Neuronal stem cell (in vitro differentiated cells): ENCODE results near the gene CAPZB.

Experiments
- DNase-seq: peaks from one replicate; pipeline ENCODE4 v3.0.0-alpha.2; 2013; ENCODE audit warnings: low spot score
- H2AFZ ChIP-seq: one replicate; pipeline ENCODE4 v1.6.1; 2013; ENCODE audit warnings: mild to moderate bottlenecking, low read length, inconsistent platforms
- H2AK5ac ChIP-seq: 2 replicates; pipeline ENCODE4 v1.6.1; 2013; ENCODE audit warnings: low read depth, mild to moderate bottlenecking, inconsistent platforms, low read length, moderate library complexity, mixed read lengths
- H2BK120ac ChIP-seq: 2 replicates; pipeline ENCODE4 v1.6.1; 2013; ENCODE audit warnings: low read depth, mild to moderate bottlenecking, inconsistent platforms, low read length, moderate library complexity, mixed read lengths
- H2BK12ac ChIP-seq: one replicate; pipeline ENCODE4 v1.6.1; 2013; ENCODE audit warnings: low read length, inconsistent platforms
- H2BK15ac ChIP-seq: 2 replicates; pipeline ENCODE4 v1.6.1; 2013; ENCODE audit warnings: mild to moderate bottlenecking, low read length, inconsistent platforms, mixed read lengths
- H2BK5ac ChIP-seq: one replicate; pipeline ENCODE4 v1.6.1; 2013; ENCODE audit warnings: inconsistent platforms, mild to moderate bottlenecking, low read length, moderate library complexity
- H3K14ac ChIP-seq: one replicate; pipeline ENCODE4 v1.6.1; 2013; ENCODE audit warnings: low read length, inconsistent platforms
- H3K18ac ChIP-seq: 2 replicates; pipeline ENCODE4 v1.6.1; 2013; ENCODE audit warnings: low read length, inconsistent platforms
- H3K23ac ChIP-seq: 2 replicates; pipeline ENCODE4 v1.6.1; 2013; ENCODE audit warnings: low read depth, mild to moderate bottlenecking, mixed read lengths, low read length, inconsistent platforms; ENCODE audit not compliant: poor library complexity
- H3K27ac ChIP-seq: replicated peaks from 3 replicates; pipeline ENCODE4 v1.5.1; 2013; ENCODE audit warnings: low read length, inconsistent platforms
- H3K27me3 ChIP-seq, 3 experiments: 2 replicates each; pipeline ENCODE4 v1.6.1; 2013; ENCODE audit warnings: low read length in 3 of 3, mild to moderate bottlenecking in 2 of 3, inconsistent platforms in 1 of 3, low read depth in 1 of 3, mixed read lengths in 1 of 3, moderate library complexity in 1 of 3; ENCODE audit not compliant: control insufficient read depth in 3 of 3, insufficient read depth in 3 of 3
- H3K36me3 ChIP-seq, 2 donors: replicated peaks in 1 of 2; 2 replicates each; pipeline ENCODE4 v1.6.1; 2013; ENCODE audit warnings: low read length in 2 of 2; ENCODE audit not compliant: control insufficient read depth in 2 of 2, insufficient read depth in 2 of 2
- H3K4ac ChIP-seq: 2 replicates; pipeline ENCODE4 v1.6.1; 2013; ENCODE audit warnings: inconsistent platforms, mild to moderate bottlenecking, low read length, moderate library complexity
- H3K4me1 ChIP-seq, 2 donors: 1 replicate in 1 of 2; 2 replicates in 1 of 2; pipeline ENCODE4 v1.6.1; 2013; ENCODE audit warnings: low read length in 2 of 2, low read depth in 1 of 2; ENCODE audit not compliant: control insufficient read depth in 2 of 2, insufficient read depth in 1 of 2
- H3K4me2 ChIP-seq: one replicate; pipeline ENCODE4 v1.6.1; 2013; ENCODE audit warnings: mild to moderate bottlenecking, low read length, inconsistent platforms; ENCODE audit not compliant: insufficient read depth, poor library complexity, severe bottlenecking
- H3K4me3 ChIP-seq, 2 donors: 2 replicates each; pipeline ENCODE4 v1.5.1; 2013; ENCODE audit warnings: low read length in 2 of 2, mild to moderate bottlenecking in 2 of 2, inconsistent platforms in 1 of 2, moderate library complexity in 1 of 2
- H3K79me1 ChIP-seq: one replicate; pipeline ENCODE4 v1.6.1; 2013; ENCODE audit warnings: low read depth, mild to moderate bottlenecking, inconsistent platforms, low read length, moderate library complexity
- H3K9ac ChIP-seq: one replicate; pipeline ENCODE4 v1.6.1; 2013; ENCODE audit warnings: mild to moderate bottlenecking, low read depth, low read length, inconsistent platforms; ENCODE audit not compliant: poor library complexity
- H3K9me3 ChIP-seq, 2 donors: replicated peaks in 1 of 2; 2 replicates each; pipeline versions ENCODE3 to v1.6.1; 2013; ENCODE audit warnings: low read length in 2 of 2, mild to moderate bottlenecking in 2 of 2, inconsistent platforms in 1 of 2, low read depth in 1 of 2, mixed read lengths in 1 of 2, moderate library complexity in 1 of 2; ENCODE audit not compliant: control insufficient read depth in 2 of 2, insufficient read depth in 1 of 2
- H4K8ac ChIP-seq: one replicate; pipeline ENCODE4 v1.6.1; 2013; ENCODE audit warnings: low read depth, mild to moderate bottlenecking, inconsistent platforms, low read length, moderate library complexity
- H4K91ac ChIP-seq: one replicate; pipeline ENCODE4 v1.6.1; 2013; ENCODE audit warnings: low read length, low read depth, mild to moderate bottlenecking, inconsistent platforms; ENCODE audit not compliant: poor library complexity
- WGBS, 2 donors: extraction: QIAGEN DNeasy Blood & Tissue Kit; methylation state at CpG; one replicate each; pipeline ENCODE4 v1.1.7; 2013; ENCODE audit warnings: missing lambda C conversion rate in 2 of 2, mixed read lengths in 1 of 2; ENCODE audit not compliant: insufficient read length in 2 of 2, insufficient replicate concordance in 1 of 2; ENCODE audit errors: extremely low coverage in 2 of 2; 5-methylcytosine and 5-hydroxymethylcytosine counted together

Gene CAPZB

DNA sequence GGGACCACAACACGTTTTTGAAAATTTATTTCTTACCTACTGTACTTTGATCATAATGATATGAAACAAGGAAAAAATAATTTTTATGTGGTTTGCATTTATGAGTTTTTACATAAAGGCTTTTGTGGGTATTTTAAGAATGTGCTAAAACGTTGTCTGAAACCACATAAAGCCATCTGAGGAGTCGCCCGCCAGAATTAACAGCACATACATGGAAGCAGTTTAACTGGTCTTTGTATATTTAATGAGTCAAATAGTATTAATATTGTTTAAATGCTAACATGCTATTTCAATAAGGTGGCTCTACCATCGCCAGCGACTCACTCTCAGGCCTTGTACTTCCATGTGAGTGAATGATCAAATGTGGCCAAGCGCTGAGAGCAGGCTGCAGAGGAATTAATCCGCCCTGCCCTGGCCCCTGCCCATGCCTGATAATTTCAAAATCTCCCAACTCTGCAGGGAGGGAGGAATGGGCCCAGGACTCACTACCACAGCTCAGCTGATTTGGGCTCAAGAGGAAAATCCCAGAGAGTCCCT, 123.7 kb downstream of the CAPZB start:
- peaks cover 6% of the 10 kb centered on the region for H3K79me1 ChIP-seq
- H3K18ac ChIP-seq, result no peak overlapping the region
- no peak overlapping the region for H3K27ac ChIP-seq

DNA sequence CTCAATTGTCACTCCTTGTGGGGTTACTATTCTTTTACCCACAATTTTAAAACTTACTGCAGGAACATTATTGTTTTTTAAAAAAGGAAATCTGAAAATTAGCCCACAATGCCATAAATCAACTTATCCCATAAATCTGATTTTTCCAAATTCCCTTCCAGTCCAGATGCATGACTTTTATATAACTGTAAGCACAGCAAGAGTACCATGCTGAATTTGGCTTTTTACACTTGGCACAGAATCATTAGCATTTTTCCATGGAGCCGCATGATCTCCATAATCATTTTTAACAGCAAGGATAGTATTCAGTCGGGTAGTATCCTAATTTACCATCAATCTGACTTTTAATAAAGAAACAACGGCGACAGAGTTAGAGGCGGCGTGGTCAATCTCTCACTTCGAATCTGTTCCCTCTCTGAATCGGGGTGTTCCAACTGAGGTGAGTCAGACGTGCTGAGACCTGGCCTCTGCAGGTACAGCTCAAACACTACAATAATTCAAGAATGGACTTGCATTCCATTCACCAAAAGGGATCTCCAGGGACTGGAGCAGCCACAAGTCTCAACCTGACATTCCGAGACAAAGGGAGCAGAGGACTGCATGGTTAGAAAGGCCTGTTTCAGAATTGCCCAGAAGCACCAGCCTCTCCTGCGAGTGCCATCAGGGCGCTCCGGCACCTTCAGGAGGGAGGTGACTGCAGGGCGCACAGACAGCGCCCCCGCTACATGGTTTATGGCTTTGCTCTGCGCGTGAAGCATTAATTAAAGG, 124.3 kb downstream of the CAPZB start:
- Histone ChIP-seq H3K79me1 (peaks cover 6% of the 10 kb centered on the region), H3K4me1 (peaks cover 0 to 4% of the 10 kb centered on the region in 2 donors), H2BK15ac (no peak overlapping the region), H3K36me3 (peaks cover 8 to 31% of the 10 kb centered on the region in 2 donors), H3K27ac (no peak overlapping the region), H3K18ac (no peak overlapping the region), H2AK5ac (no peak overlapping the region), H3K14ac (no peak overlapping the region), H2AFZ (no peak overlapping the region), H2BK5ac (no peak overlapping the region), H3K4me2 (no peak overlapping the region), H4K91ac (no peak overlapping the region), H3K4ac (no peak overlapping the region), H4K8ac (no peak overlapping the region), H3K4me3 (no peak overlapping the region), H3K9ac (peak overlapping the region; percentile 46), H3K9me3 (no peaks in the 10 kb centered on the region), H3K27me3 (no peaks in the 10 kb centered on the region), H3K23ac (no peak overlapping the region), H2BK12ac (no peak overlapping the region), H2BK120ac (no peak overlapping the region)
- DNase-seq, result no peak
- WGBS, 2 donors, result no CpG with 5 or more reads among the region's 18 CpGs

More for the DNA sequence above, 123.7 kb downstream of the CAPZB start:
- no peak overlapping the region for H3K4me2 ChIP-seq
- no peaks in the 10 kb centered on the region for H3K9me3 ChIP-seq
- H2AK5ac ChIP-seq, result no peak overlapping the region
- no peak overlapping the region for H4K91ac ChIP-seq
- no peak overlapping the region for H3K23ac ChIP-seq
- DNase-seq, result no peak
- peaks cover 2 to 25% of the 10 kb centered on the region in 2 donors for H3K36me3 ChIP-seq
- no peak overlapping the region for H3K4me3 ChIP-seq
- no peak overlapping the region for H2BK15ac ChIP-seq
- no peak overlapping the region for H3K14ac ChIP-seq
- no peak overlapping the region for H2AFZ ChIP-seq
- no CpG with 5 or more reads among the region's 8 CpGs for WGBS, 2 donors
- no peak overlapping the region for H4K8ac ChIP-seq
- no peak overlapping the region for H2BK120ac ChIP-seq
- no peak overlapping the region for H3K9ac ChIP-seq
- H2BK5ac ChIP-seq, result no peak overlapping the region
- peaks cover 0 to 5% of the 10 kb centered on the region in 2 donors for H3K4me1 ChIP-seq
- no peak overlapping the region for H2BK12ac ChIP-seq
- H3K27me3 ChIP-seq, result no peaks in the 10 kb centered on the region
- no peak overlapping the region for H3K4ac ChIP-seq

DNA sequence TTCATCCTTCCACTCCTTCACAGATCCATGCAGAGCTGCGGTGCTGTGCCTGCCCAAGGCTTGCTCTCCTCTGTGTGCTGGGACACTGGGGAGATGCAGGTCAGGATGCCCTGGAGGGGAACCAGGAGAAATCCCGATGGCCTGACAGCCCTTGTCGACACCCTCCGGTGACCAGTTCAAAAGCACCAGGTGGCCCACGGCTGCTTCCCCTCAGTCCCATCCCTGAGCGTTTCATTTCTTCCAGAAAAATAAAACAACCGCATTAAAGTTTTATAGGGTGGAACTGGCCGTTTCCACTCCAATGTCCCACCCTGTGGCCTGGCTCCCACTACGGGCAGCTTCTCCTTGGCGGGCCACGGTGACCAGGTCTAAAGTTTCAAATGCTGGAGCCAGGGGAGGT, 124.9 kb downstream of the CAPZB start:
- H3K4me3 ChIP-seq, result no peak overlapping the region
- H2BK120ac ChIP-seq, result no peak overlapping the region
- no peaks in the 10 kb centered on the region for H3K9me3 ChIP-seq
- peaks cover 0 to 3% of the 10 kb centered on the region in 2 donors for H3K4me1 ChIP-seq
- no peak overlapping the region for H3K27ac ChIP-seq
- no peak overlapping the region for H2BK15ac ChIP-seq
- no peak overlapping the region for H3K4me2 ChIP-seq
- H2BK12ac ChIP-seq, result no peak overlapping the region
- no peak for DNase-seq
- no peak overlapping the region for H4K91ac ChIP-seq
- peaks cover 14 to 37% of the 10 kb centered on the region in 2 donors for H3K36me3 ChIP-seq
- H2AFZ ChIP-seq, result no peak overlapping the region
- H3K79me1 ChIP-seq, result peaks cover 6% of the 10 kb centered on the region
- H2AK5ac ChIP-seq, result no peak overlapping the region
- H3K9ac ChIP-seq, result no peak overlapping the region
- H3K27me3 ChIP-seq, result no peaks in the 10 kb centered on the region
- H3K4ac ChIP-seq, result no peak overlapping the region
- H2BK5ac ChIP-seq, result no peak overlapping the region
- no CpG with 5 or more reads among the region's 11 CpGs for WGBS, 2 donors
- no peak overlapping the region for H3K14ac ChIP-seq
- H3K23ac ChIP-seq, result no peak overlapping the region
- H3K18ac ChIP-seq, result no peak overlapping the region
- H4K8ac ChIP-seq, result no peak overlapping the region

DNA sequence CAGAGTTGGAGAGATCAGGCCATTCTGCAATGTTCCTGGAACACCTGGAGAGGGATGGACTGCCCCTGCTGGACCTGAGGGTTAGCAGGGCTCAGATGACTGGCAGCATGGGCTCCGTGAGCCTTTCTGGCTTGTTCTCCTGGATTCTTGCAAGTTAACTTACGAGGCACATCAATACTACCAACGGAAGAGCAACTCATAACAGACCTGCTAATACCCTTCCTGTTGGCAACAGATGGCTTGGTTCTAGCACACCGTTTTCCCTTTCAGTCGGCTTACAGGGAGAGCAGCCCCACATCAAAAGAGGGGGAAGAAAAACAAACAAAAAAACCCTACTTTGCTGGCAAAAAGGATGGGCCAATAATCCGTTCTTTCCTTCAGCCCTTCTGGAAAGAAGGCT, 125.3 kb downstream of the CAPZB start:
- Histone ChIP-seq H3K79me1 (peaks cover 6% of the 10 kb centered on the region), H3K27me3 (no peaks in the 10 kb centered on the region), H3K14ac (no peak overlapping the region), H2BK5ac (no peak overlapping the region), H4K91ac (no peak overlapping the region), H3K9ac (no peak overlapping the region), H4K8ac (no peak overlapping the region), H3K4me3 (no peak overlapping the region), H2BK15ac (no peak overlapping the region), H3K4me2 (no peak overlapping the region), H2AK5ac (no peak overlapping the region), H3K18ac (no peak overlapping the region), H3K4me1 (peaks cover 0 to 3% of the 10 kb centered on the region in 2 donors), H2BK12ac (no peak overlapping the region), H2AFZ (no peak overlapping the region), H3K9me3 (no peaks in the 10 kb centered on the region), H3K27ac (no peak overlapping the region), H3K4ac (no peak overlapping the region), H3K36me3 (peaks cover 14 to 36% of the 10 kb centered on the region in 2 donors), H2BK120ac (no peak overlapping the region), H3K23ac (no peak overlapping the region)
- no peak for DNase-seq
- WGBS, 2 donors, result no CpG with 5 or more reads among the region's 6 CpGs
